Nephron (organoid): ENCODE data around the gene TBC1D24.
"Not testable (repeated sequence)": the region's sequence is repeated elsewhere in the genome, so short reads cannot be mapped to it uniquely, and the experiment has no call there.

Experiments used
- H3K27ac Mint-ChIP-seq, 3 experiments: 2 replicates each; pipeline ENCODE4 v1.8.0; 2020; ENCODE audit warnings: mixed read lengths in 3 of 3, mild to moderate bottlenecking in 2 of 3, moderate library complexity in 1 of 3
- H3K27me3 Mint-ChIP-seq: 2 replicates; pipeline ENCODE4 v1.8.0; 2021; ENCODE audit warnings: low read depth, mild to moderate bottlenecking, moderate library complexity, mixed read lengths
- H3K36me3 Mint-ChIP-seq: 2 replicates; pipeline ENCODE4 v1.8.0; 2020; ENCODE audit warnings: low read depth, mixed read lengths
- H3K4me1 Mint-ChIP-seq: 2 replicates; pipeline ENCODE4 v1.8.0; 2020; ENCODE audit warnings: mixed read lengths
- H3K4me3 Mint-ChIP-seq, 3 experiments: 2 replicates each; pipeline ENCODE4 v1.8.0; 2020; ENCODE audit warnings: mild to moderate bottlenecking in 3 of 3, mixed read lengths in 3 of 3, moderate library complexity in 2 of 3
- H3K9me3 Mint-ChIP-seq: 2 replicates; pipeline ENCODE4 v1.8.0; 2020; ENCODE audit warnings: mixed read lengths
- CTCF ChIP-seq, 3 experiments: fragments of 200-600 bp; sonication (generic); IDR thresholded peaks; one replicate each; pipeline ENCODE4 v1.5.0; 2021; ENCODE audit warnings: antibody characterized with exemption in 3 of 3; ENCODE audit not compliant: unreplicated experiment in 3 of 3

TBC1D24 gene

DNA sequence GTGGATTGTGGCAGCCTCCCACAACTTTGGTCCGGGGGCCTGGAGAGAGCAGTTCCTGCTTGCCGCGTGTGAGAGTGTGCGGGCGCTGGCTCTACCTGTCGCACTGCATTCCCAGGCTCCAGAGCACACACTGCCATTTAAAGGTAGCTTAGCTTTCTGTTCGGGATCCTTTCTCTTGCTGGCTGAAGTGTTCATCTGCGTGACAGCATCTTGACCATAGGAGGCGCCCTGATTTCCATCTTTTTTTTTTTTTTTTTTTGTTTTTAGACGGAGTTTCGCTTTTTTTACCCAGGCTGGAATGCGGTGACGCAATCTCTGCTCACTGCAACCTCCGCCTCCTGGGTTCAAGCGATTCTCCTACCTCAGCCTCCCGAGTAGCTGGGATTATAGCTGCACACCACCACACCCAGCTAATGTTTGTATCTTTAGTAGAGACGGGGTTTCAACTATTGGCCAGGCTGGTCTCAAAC, 76.5 kb downstream of the TBC1D24 start:
- TF ChIP-seq CTCF (IDR thresholded peaks at IDR 0.05; ENCODE audit: unreplicated experiment in 3 of 3): peak in 1 of 3 experiments; percentile 20
- H3K9me3 Mint-ChIP-seq, H3K36me3 Mint-ChIP-seq, H3K27ac Mint-ChIP-seq, H3K4me3 Mint-ChIP-seq, H3K4me1 Mint-ChIP-seq, H3K27me3 Mint-ChIP-seq: not testable (repeated sequence)

DNA sequence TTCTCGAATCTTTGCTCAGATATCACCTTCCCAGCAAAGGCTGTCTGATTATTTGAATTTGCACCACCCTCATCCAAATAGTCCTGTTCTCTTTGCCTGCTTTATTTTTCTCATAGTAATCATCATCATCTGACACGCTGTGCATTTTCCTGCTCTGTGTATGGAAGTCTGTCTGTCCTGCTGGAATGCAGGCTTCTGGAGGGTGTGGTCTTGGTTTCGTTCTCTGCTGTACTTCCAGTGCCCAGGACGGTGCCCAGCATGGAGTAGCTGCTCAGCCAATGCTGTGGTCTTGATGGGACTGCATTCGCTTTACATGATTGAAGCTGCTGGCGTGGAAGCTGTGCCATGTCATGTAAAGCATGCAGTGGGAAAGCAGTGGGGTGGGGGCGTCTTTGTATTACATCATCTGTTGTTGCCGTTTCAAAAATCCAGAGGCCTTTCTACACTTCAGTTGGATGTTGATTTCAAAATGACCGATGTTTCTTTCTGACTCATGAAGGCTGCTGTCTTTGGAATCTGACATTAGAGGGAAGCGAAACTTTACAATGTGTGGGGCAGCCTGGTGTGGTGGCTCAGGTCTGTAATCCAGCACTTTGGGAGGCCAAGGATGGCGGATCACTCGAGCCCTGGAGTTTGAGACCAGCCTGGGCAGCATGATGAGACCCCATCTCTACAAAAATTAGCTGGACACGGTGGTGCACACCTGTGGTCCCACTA, 79.9 kb downstream of the TBC1D24 start:
- not testable (repeated sequence) for H3K9me3 Mint-ChIP-seq, H3K4me3 Mint-ChIP-seq, H3K27ac Mint-ChIP-seq, H3K36me3 Mint-ChIP-seq, H3K27me3 Mint-ChIP-seq, H3K4me1 Mint-ChIP-seq
